NB4 (cell line): ENCODE data around the gene KNTC1.

Experiments used
- POLR2A ChIP-seq: IDR thresholded peaks from 2 replicates; pipeline ENCODE4 v1.6.1; 2011; ENCODE audit warnings: mild to moderate bottlenecking; ENCODE audit not compliant: insufficient read length; ENCODE audit errors: extremely low read depth
- TF ChIP-seq, protein P1 (sequence below): IDR thresholded peaks from one replicate; pipeline ENCODE4 v1.5.1; 2012; ENCODE audit warnings: low read depth, low read length

DNA sequence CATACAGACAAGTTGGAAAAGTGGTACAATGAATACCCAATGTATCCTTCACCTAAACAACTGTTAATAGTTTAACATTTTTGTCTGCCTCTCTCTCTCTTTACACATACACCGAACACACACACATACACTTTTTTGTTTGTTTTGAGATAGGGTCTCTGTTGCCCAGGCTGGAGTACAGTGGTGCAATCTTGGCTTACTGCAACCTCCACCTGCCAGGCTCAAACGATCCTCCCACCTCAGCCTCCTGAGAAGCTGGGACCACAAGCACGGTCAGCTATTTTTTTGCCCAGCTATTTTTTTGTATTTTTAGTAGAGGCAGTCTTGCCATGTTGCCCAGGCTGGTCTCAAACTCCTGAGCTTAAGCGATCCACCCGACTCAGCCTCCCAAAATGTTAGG, 43.1 kb upstream of the KNTC1 start:
- TF ChIP-seq, protein P1, sequence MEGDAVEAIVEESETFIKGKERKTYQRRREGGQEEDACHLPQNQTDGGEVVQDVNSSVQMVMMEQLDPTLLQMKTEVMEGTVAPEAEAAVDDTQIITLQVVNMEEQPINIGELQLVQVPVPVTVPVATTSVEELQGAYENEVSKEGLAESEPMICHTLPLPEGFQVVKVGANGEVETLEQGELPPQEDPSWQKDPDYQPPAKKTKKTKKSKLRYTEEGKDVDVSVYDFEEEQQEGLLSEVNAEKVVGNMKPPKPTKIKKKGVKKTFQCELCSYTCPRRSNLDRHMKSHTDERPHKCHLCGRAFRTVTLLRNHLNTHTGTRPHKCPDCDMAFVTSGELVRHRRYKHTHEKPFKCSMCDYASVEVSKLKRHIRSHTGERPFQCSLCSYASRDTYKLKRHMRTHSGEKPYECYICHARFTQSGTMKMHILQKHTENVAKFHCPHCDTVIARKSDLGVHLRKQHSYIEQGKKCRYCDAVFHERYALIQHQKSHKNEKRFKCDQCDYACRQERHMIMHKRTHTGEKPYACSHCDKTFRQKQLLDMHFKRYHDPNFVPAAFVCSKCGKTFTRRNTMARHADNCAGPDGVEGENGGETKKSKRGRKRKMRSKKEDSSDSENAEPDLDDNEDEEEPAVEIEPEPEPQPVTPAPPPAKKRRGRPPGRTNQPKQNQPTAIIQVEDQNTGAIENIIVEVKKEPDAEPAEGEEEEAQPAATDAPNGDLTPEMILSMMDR: no peak
- TF ChIP-seq POLR2A: no peak
